ENCODE data around the gene CCDC15. TPM values are rescaled to one million over a fixed set of nuclear protein-coding genes. Genes with fewer than 3 reads are reported as not detected.
"Not testable (repeated sequence)": the region's sequence is repeated elsewhere in the genome, so short reads cannot be mapped to it uniquely, and the experiment has no call there.

The CCDC15 gene
- total RNA-seq, 2 donors from 2014 or later: 2.7 to 6.8 TPM

GRCh38 chr11:124950601-124951330 lies 3.2 kb upstream of the CCDC15 start:
- Mint-ChIP-seq H3K9me3 (peaks cover 7% of the 10 kb centered on the region), H3K27ac (no peak overlapping the region), H3K27me3 (no peaks in the 10 kb centered on the region), H3K4me1 (ENCODE audit: low read depth in 2 of 2) (peaks cover 0 to 6% of the 10 kb centered on the region in 2 donors), H3K36me3 (peaks cover 14% of the 10 kb centered on the region), H3K4me3 (no peak overlapping the region)
- DNase-seq (ENCODE audit: low spot score): no peak
- ATAC-seq: no peak

GRCh38 chr11:124951341-124951740 lies 2.7 kb upstream of the CCDC15 start:
- Mint-ChIP-seq H3K36me3 (peaks cover 17% of the 10 kb centered on the region), H3K27me3 (no peaks in the 10 kb centered on the region), H3K27ac (no peak overlapping the region), H3K4me1 (ENCODE audit: low read depth in 2 of 2) (peaks cover 0 to 7% of the 10 kb centered on the region in 2 donors), H3K9me3 (peaks cover 7% of the 10 kb centered on the region), H3K4me3 (no peak overlapping the region)
- ATAC-seq: no peak
- no peak for DNase-seq (ENCODE audit: low spot score)

- Mint-ChIP-seq H3K27me3 (no peaks in the 10 kb centered on the region), H3K27ac (no peak overlapping the region), H3K36me3 (peaks cover 4% of the 10 kb centered on the region), H3K9me3 (no peaks in the 10 kb centered on the region), H3K4me3 (no peak overlapping the region), H3K4me1 (ENCODE audit: low read depth in 2 of 2) (peaks cover 3 to 7% of the 10 kb centered on the region in 2 donors)
- ATAC-seq (no peak), DNase-seq (ENCODE audit: low spot score) (no peak)
Observed at GRCh38 chr11:124954590-124954955, 571 bp downstream of the CCDC15 start.

GRCh38 chr11:124955035-124955434 lies 1.0 kb downstream of the CCDC15 start:
- Mint-ChIP-seq H3K4me1 (ENCODE audit: low read depth in 2 of 2) (peaks cover 3 to 7% of the 10 kb centered on the region in 2 donors), H3K4me3 (peak overlapping the region; percentile 23), H3K36me3 (peaks cover 4% of the 10 kb centered on the region), H3K9me3 (no peaks in the 10 kb centered on the region), H3K27me3 (no peaks in the 10 kb centered on the region), H3K27ac (no peak overlapping the region)
- DNase-seq (ENCODE audit: low spot score) (no peak), ATAC-seq (no peak)

GRCh38 chr11:124961972-124962609 lies 8.1 kb downstream of the CCDC15 start:
- DNase-seq (ENCODE audit: low spot score) (peak; percentile 65), ATAC-seq (peak; percentile 77 to 78)
- Mint-ChIP-seq H3K36me3 (no peaks in the 10 kb centered on the region), H3K27me3 (no peaks in the 10 kb centered on the region), H3K4me3 (no peak overlapping the region), H3K4me1 (ENCODE audit: low read depth in 2 of 2) (peaks cover 3 to 5% of the 10 kb centered on the region in 2 donors), H3K27ac (no peak overlapping the region), H3K9me3 (no peaks in the 10 kb centered on the region)

GRCh38 chr11:124968197-124968596 lies 14.2 kb downstream of the CCDC15 start:
- not testable (repeated sequence) for DNase-seq (ENCODE audit: low spot score); H3K27ac Mint-ChIP-seq; H3K36me3 Mint-ChIP-seq; H3K27me3 Mint-ChIP-seq; H3K4me3 Mint-ChIP-seq; H3K9me3 Mint-ChIP-seq; H3K4me1 Mint-ChIP-seq (ENCODE audit: low read depth in 2 of 2); ATAC-seq

- Mint-ChIP-seq H3K27me3 (no peaks in the 10 kb centered on the region), H3K9me3 (no peaks in the 10 kb centered on the region), H3K4me1 (ENCODE audit: low read depth in 2 of 2) (no peaks in the 10 kb centered on the region), H3K27ac (no peak overlapping the region), H3K36me3 (no peaks in the 10 kb centered on the region), H3K4me3 (no peak overlapping the region)
- DNase-seq (ENCODE audit: low spot score) (no peak), ATAC-seq (no peak)
Observed at GRCh38 chr11:124970925-124971324, 16.9 kb downstream of the CCDC15 start.

- H3K9me3 Mint-ChIP-seq: no peaks in the 10 kb centered on the region
- no peaks in the 10 kb centered on the region for H3K27me3 Mint-ChIP-seq
- H3K27ac Mint-ChIP-seq: no peak overlapping the region
- H3K4me1 Mint-ChIP-seq (ENCODE audit: low read depth in 2 of 2): no peaks in the 10 kb centered on the region
- no peak for DNase-seq (ENCODE audit: low spot score)
- H3K4me3 Mint-ChIP-seq: no peak overlapping the region
- no peak for ATAC-seq
- H3K36me3 Mint-ChIP-seq: no peaks in the 10 kb centered on the region
Observed at GRCh38 chr11:124971810-124972209, 17.8 kb downstream of the CCDC15 start.

GRCh38 chr11:124976531-124976930 lies 22.5 kb downstream of the CCDC15 start:
- no peak for DNase-seq (ENCODE audit: low spot score)
- Mint-ChIP-seq H3K4me3 (no peak overlapping the region), H3K4me1 (ENCODE audit: low read depth in 2 of 2) (no peaks in the 10 kb centered on the region), H3K27me3 (no peaks in the 10 kb centered on the region), H3K36me3 (peaks cover 36% of the 10 kb centered on the region), H3K9me3 (peaks cover 12% of the 10 kb centered on the region), H3K27ac (no peak overlapping the region)
- ATAC-seq: no peak

- Mint-ChIP-seq H3K36me3 (peaks cover 40% of the 10 kb centered on the region), H3K4me1 (ENCODE audit: low read depth in 2 of 2) (no peaks in the 10 kb centered on the region), H3K9me3 (peaks cover 12% of the 10 kb centered on the region), H3K4me3 (no peak overlapping the region), H3K27me3 (no peaks in the 10 kb centered on the region), H3K27ac (no peak overlapping the region)
- ATAC-seq: no peak
- DNase-seq (ENCODE audit: low spot score): no peak
Observed at GRCh38 chr11:124977006-124977405, 23.0 kb downstream of the CCDC15 start.

GRCh38 chr11:124978316-124978715 lies 24.3 kb downstream of the CCDC15 start:
- Mint-ChIP-seq H3K36me3 (peaks cover 53% of the 10 kb centered on the region), H3K9me3 (peaks cover 12% of the 10 kb centered on the region), H3K4me3 (no peak overlapping the region), H3K4me1 (ENCODE audit: low read depth in 2 of 2) (no peaks in the 10 kb centered on the region), H3K27me3 (no peaks in the 10 kb centered on the region), H3K27ac (no peak overlapping the region)
- DNase-seq (ENCODE audit: low spot score) (no peak), ATAC-seq (no peak)

- DNase-seq (ENCODE audit: low spot score) (no peak), ATAC-seq (no peak)
- Mint-ChIP-seq H3K4me3 (no peak overlapping the region), H3K27ac (no peak overlapping the region), H3K36me3 (peaks cover 55% of the 10 kb centered on the region), H3K4me1 (ENCODE audit: low read depth in 2 of 2) (no peaks in the 10 kb centered on the region), H3K27me3 (no peaks in the 10 kb centered on the region), H3K9me3 (peaks cover 12% of the 10 kb centered on the region)
Observed at GRCh38 chr11:124982043-124982442, 28.0 kb downstream of the CCDC15 start.

- no peak overlapping the region for H3K27ac Mint-ChIP-seq
- no peak for ATAC-seq
- H3K27me3 Mint-ChIP-seq: no peaks in the 10 kb centered on the region
- no peaks in the 10 kb centered on the region for H3K4me1 Mint-ChIP-seq (ENCODE audit: low read depth in 2 of 2)
- H3K36me3 Mint-ChIP-seq: peaks cover 51% of the 10 kb centered on the region
- no peak overlapping the region for H3K4me3 Mint-ChIP-seq
- H3K9me3 Mint-ChIP-seq: peaks cover 12% of the 10 kb centered on the region
- no peak for DNase-seq (ENCODE audit: low spot score)
Observed at GRCh38 chr11:124983674-124984511, 29.9 kb downstream of the CCDC15 start.

- no peak overlapping the region for H3K4me3 Mint-ChIP-seq
- DNase-seq (ENCODE audit: low spot score) (no peak), ATAC-seq (no peak)
- no peaks in the 10 kb centered on the region for H3K27me3 Mint-ChIP-seq
- H3K9me3 Mint-ChIP-seq: peaks cover 11% of the 10 kb centered on the region
- H3K36me3 Mint-ChIP-seq: peaks cover 47% of the 10 kb centered on the region
- no peak overlapping the region for H3K27ac Mint-ChIP-seq
- H3K4me1 Mint-ChIP-seq (ENCODE audit: low read depth in 2 of 2): no peaks in the 10 kb centered on the region
Observed at GRCh38 chr11:124984512-124984854, 30.5 kb downstream of the CCDC15 start.

Data from natural killer cell treated with Interleukin-12 subunit alpha and Interleukin-12 subunit beta and Interleukin-15 and Interleukin-18, amount 100 ng/mL, for 72 hours (primary cell).